Stimulated activated CD8-positive, alpha-beta memory T cell treated with anti-CD3 and anti-CD28 coated beads, Interleukin-12 subunit alpha, Interleukin-12 subunit beta, amount 100 ng/mL, for 1 hour (primary cell): Measurements from ENCODE around the gene SLC48A1.
A peak's percentile ranks its signal among the peaks of the same experiment; 100 is the strongest.

Experiments used
- DNase-seq: peaks from one replicate; pipeline ENCODE4 v3.0.0-alpha.2; 2020; ENCODE audit warnings: low read depth

SLC48A1 gene

GRCh38 chr12:47758834-47759690 is 14.0 kb upstream of the SLC48A1 start, which contains the start of gene RAPGEF3:
RAPGEF3 (minus strand) TSS chr12:47758880; CDS start chr12:47758556, 324 bp downstream.
- DNase-seq, result peak; percentile 57

- no peak for DNase-seq
Observed at GRCh38 chr12:47762850-47763465, 10.1 kb upstream of the SLC48A1 start.

- DNase-seq, result no peak
Observed at GRCh38 chr12:47763481-47764346, 9.3 kb upstream of the SLC48A1 start.

GRCh38 chr12:47766502-47767215 is 6.4 kb upstream of the SLC48A1 start:
- DNase-seq, result no peak

GRCh38 chr12:47767216-47767724 is 5.8 kb upstream of the SLC48A1 start:
- peak; percentile 49 for DNase-seq

GRCh38 chr12:47768323-47768811 is 4.7 kb upstream of the SLC48A1 start:
- no peak for DNase-seq

GRCh38 chr12:47769234-47770085 is 3.6 kb upstream of the SLC48A1 start:
- DNase-seq, result no peak

- no peak for DNase-seq
Observed at GRCh38 chr12:47770086-47770726, 2.8 kb upstream of the SLC48A1 start.

GRCh38 chr12:47771304-47771703 is 1.7 kb upstream of the SLC48A1 start:
- no peak for DNase-seq

- no peak for DNase-seq
Observed at GRCh38 chr12:47772094-47772660, 861 bp upstream of the SLC48A1 start.

- DNase-seq, result no peak
Observed at GRCh38 chr12:47772738-47773061, 338 bp upstream of the SLC48A1 start.

- DNase-seq, result no peak
Observed at GRCh38 chr12:47773858-47774580, 981 bp downstream of the SLC48A1 start.

- DNase-seq, result no peak
Observed at GRCh38 chr12:47774663-47775062, 1.6 kb downstream of the SLC48A1 start.

GRCh38 chr12:47775100-47775911 is 2.3 kb downstream of the SLC48A1 start:
- DNase-seq, result no peak

GRCh38 chr12:47776471-47777143 is 3.6 kb downstream of the SLC48A1 start:
- no peak for DNase-seq

- no peak for DNase-seq
Observed at GRCh38 chr12:47777151-47777550, 4.1 kb downstream of the SLC48A1 start.

GRCh38 chr12:47777741-47778558 is 4.9 kb downstream of the SLC48A1 start:
- no peak for DNase-seq
